HL-60 (cell line): Measurements from ENCODE around the gene LRCOL1.

Experiments used
- DNase-seq, 2 experiments: peaks; one replicate each; pipeline ENCODE4 v3.0.0-alpha.2; 2010 to 2020; ENCODE audit warnings: low read depth in 1 of 2, low spot score in 1 of 2
- H3K27ac ChIP-seq: fragments of 250-450 bp; sonication (Bioruptor Pico); replicated peaks from 2 replicates; pipeline ENCODE4 v1.5.1; 2020; ENCODE audit warnings: mild to moderate bottlenecking, moderate library complexity
- H3K27me3 ChIP-seq: fragments of 250-450 bp; sonication (Bioruptor Pico); 2 replicates; pipeline ENCODE4 v1.5.1; 2021; ENCODE audit warnings: mild to moderate bottlenecking, moderate library complexity; ENCODE audit not compliant: insufficient read depth, poor library complexity, severe bottlenecking
- H3K4me3 ChIP-seq: replicated peaks from 2 replicates; pipeline ENCODE4 v1.5.1; 2011; ENCODE audit warnings: mild to moderate bottlenecking, control low read depth, low read length; ENCODE audit not compliant: insufficient read depth
- CTCF ChIP-seq: IDR thresholded peaks from one replicate; pipeline ENCODE4 v1.5.1; 2011; ENCODE audit warnings: low read length, control low read depth, inconsistent platforms; ENCODE audit not compliant: insufficient read depth
- GABPA ChIP-seq: IDR thresholded peaks from 2 replicates; pipeline ENCODE4 v1.6.1; 2012; ENCODE audit warnings: low read depth
- POLR2AphosphoS5 ChIP-seq: IDR thresholded peaks from 2 replicates; pipeline ENCODE4 v1.6.1; 2012; ENCODE audit warnings: low read depth
- REST ChIP-seq: IDR thresholded peaks from 2 replicates; pipeline ENCODE4 v1.6.1; 2012; ENCODE audit warnings: low read depth; ENCODE audit not compliant: insufficient replicate concordance
- SPI1 ChIP-seq: IDR thresholded peaks from 2 replicates; pipeline ENCODE4 v1.6.1; 2012; ENCODE audit warnings: low read depth, mild to moderate bottlenecking, borderline replicate concordance

The LRCOL1 gene

GRCh38 chr12:132572801-132573760, 37.3 kb downstream of the LRCOL1 start:
- TF ChIP-seq REST (no peak), SPI1 (no peak), POLR2AphosphoS5 (no peak), CTCF (no peak), GABPA (no peak)
- no peak overlapping the region for H3K4me3 ChIP-seq
- no peak for DNase-seq
- H3K27ac ChIP-seq: no peak overlapping the region
- H3K27me3 ChIP-seq: no peaks in the 10 kb centered on the region

GRCh38 chr12:132572106-132572505, 38.3 kb downstream of the LRCOL1 start:
- H3K4me3 ChIP-seq: no peak overlapping the region
- no peaks in the 10 kb centered on the region for H3K27me3 ChIP-seq
- no peak for TF ChIP-seq GABPA
- TF ChIP-seq POLR2AphosphoS5: peak; percentile 33; the same call in 1 of the 2 replicates
- no peak for DNase-seq
- H3K27ac ChIP-seq: no peak overlapping the region

GRCh38 chr12:132571598-132571997, 38.8 kb downstream of the LRCOL1 start:
- H3K4me3 ChIP-seq: no peak overlapping the region
- no peak for TF ChIP-seq REST
- no peak for TF ChIP-seq SPI1
- no peak for TF ChIP-seq POLR2AphosphoS5
- TF ChIP-seq GABPA: no peak
- TF ChIP-seq CTCF: no peak
- no peak overlapping the region for H3K27ac ChIP-seq
- no peaks in the 10 kb centered on the region for H3K27me3 ChIP-seq
- DNase-seq: no peak

- no peak overlapping the region for H3K27ac ChIP-seq
- DNase-seq: no peak
- no peak for TF ChIP-seq GABPA
- TF ChIP-seq POLR2AphosphoS5: no peak
- no peak for TF ChIP-seq CTCF
- TF ChIP-seq SPI1: no peak
- H3K4me3 ChIP-seq: no peak overlapping the region
- H3K27me3 ChIP-seq: no peaks in the 10 kb centered on the region
Measured at GRCh38 chr12:132571051-132571450, 39.3 kb downstream of the LRCOL1 start.
